Kidney (tissue), 14 donors: ENCODE data around the gene KCNK17. TPM values are rescaled to one million over a fixed set of nuclear protein-coding genes. Genes with fewer than 3 reads are reported as not detected.

Experiments used
- DNase-seq, 5 donors: peaks; one replicate each; pipeline ENCODE4 v3.0.0-alpha.2; 2013 to 2020
- FAIRE-seq: peaks from 2 replicates; lab custom pipeline; 2012; peaks lifted over from hg19 to GRCh38; lab: Jason Lieb, UNC
- H3K27ac ChIP-seq, 2 donors: one replicate each; pipeline ENCODE4 v1.7.0; 2013; ENCODE audit warnings: low read depth in 2 of 2, low read length in 2 of 2, inconsistent platforms in 1 of 2
- H3K27me3 ChIP-seq: one replicate; pipeline ENCODE4 v1.7.1; 2013; ENCODE audit warnings: low read length, inconsistent platforms; ENCODE audit not compliant: control insufficient read depth, insufficient read depth
- H3K36me3 ChIP-seq, 3 donors: one replicate each; pipeline versions ENCODE4 v1.7.0 to v1.7.1; 2013; ENCODE audit warnings: low read length in 3 of 3, control low read depth in 1 of 3, inconsistent platforms in 1 of 3; ENCODE audit not compliant: insufficient read depth in 3 of 3, control insufficient read depth in 2 of 3
- H3K4me1 ChIP-seq, 3 donors: one replicate each; pipeline versions ENCODE4 v1.7.0 to v1.7.1; 2013; ENCODE audit warnings: low read length in 3 of 3, inconsistent platforms in 1 of 3, low read depth in 1 of 3; ENCODE audit not compliant: control insufficient read depth in 2 of 3, insufficient read depth in 2 of 3
- H3K4me3 ChIP-seq, 3 donors: one replicate each; pipeline versions ENCODE4 v1.7.0 to v1.8.1; 2013; ENCODE audit warnings: low read length in 3 of 3, control low read depth in 1 of 3, inconsistent platforms in 1 of 3
- H3K9ac ChIP-seq, 3 donors: one replicate each; pipeline versions ENCODE4 v1.7.0 to v1.7.1; 2013; ENCODE audit warnings: low read length in 3 of 3, control low read depth in 1 of 3, inconsistent platforms in 1 of 3
- H3K9me3 ChIP-seq, 3 donors: one replicate each; pipeline versions ENCODE4 v1.7.0 to v1.7.1; 2013; ENCODE audit warnings: low read length in 3 of 3, control low read depth in 1 of 3, inconsistent platforms in 1 of 3; ENCODE audit not compliant: control insufficient read depth in 2 of 3, insufficient read depth in 1 of 3
- CTCF ChIP-seq: IDR thresholded peaks from 3 replicates; pipeline ENCODE4 v1.5.1; 2012; ENCODE audit warnings: mild to moderate bottlenecking, moderate library complexity, borderline replicate concordance; ENCODE audit not compliant: insufficient read depth; ENCODE audit errors: extremely low read depth
- intact Hi-C: fragments of 100-400 bp; cut with DNase I; formaldehyde crosslinking; loops from one replicate; pipeline ENCODE4 v1.11.1; 2022
- polyA plus RNA-seq: library from polyadenylated mRNA; stranded (reverse); fragments of 350-450 nt; fragmentation: Illumina TruSeq; extraction: RNeasy Lipid Tissue Mini Kit (QIAGEN cat#74804); gene quantifications from one replicate; pipeline ENCODE4 v1.2.3, GENCODE V29; 2014; ENCODE audit warnings: low read depth, low replicate concordance; ENCODE audit not compliant: insufficient read depth
- total RNA-seq: library from RNA; stranded (reverse); fragmentation: NEBNext Ultra II Directional; extraction: Animal tissue kit (Norgen Biotek cat#: 25700); gene quantifications from one replicate; pipeline ENCODE4 v1.2.1, GENCODE V29; 2021
- donor health status: control.
- donor health status: control.
- donor health status: control.
- donor health status: control.
- donor health status: control.
- donor health status: DM: yes; HTN: yes; CAD: no.
- donor health status: Normal renal cell carcinoma (clear cell type).

KCNK17 gene
- total and polyA plus RNA-seq, 2 donors from 2014 or later, result 0.38 TPM; not detected in 1

- TF ChIP-seq CTCF, result no peak
- Histone ChIP-seq H3K36me3 (no peaks in the 10 kb centered on the region), H3K27ac (no peak overlapping the region), H3K9me3 (peaks cover 0 to 2% (median 0%) of the 10 kb centered on the region in 3 donors), H3K9ac (no peak overlapping the region), H3K27me3 (no peaks in the 10 kb centered on the region), H3K4me1 (peaks cover 0 to 4% (median 3%) of the 10 kb centered on the region in 3 donors), H3K4me3 (no peak overlapping the region)
- DNase-seq (peak in 2 of 5 donors; percentile 24 to 42), FAIRE-seq (no peak)
- intact Hi-C loops, result no loop called here
Measured at GRCh38 chr6:39256294-39256940, 57.8 kb downstream of the KCNK17 start.

- FAIRE-seq (no peak), DNase-seq (no peak)
- H3K9ac ChIP-seq, result no peak overlapping the region
- H3K4me3 ChIP-seq, result no peak overlapping the region
- intact Hi-C loops, result no loop called here
- no peaks in the 10 kb centered on the region for H3K4me1 ChIP-seq
- no peaks in the 10 kb centered on the region for H3K27me3 ChIP-seq
- no peaks in the 10 kb centered on the region for H3K36me3 ChIP-seq
- H3K27ac ChIP-seq, result no peak overlapping the region
- peaks cover 0 to 2% (median 0%) of the 10 kb centered on the region in 3 donors for H3K9me3 ChIP-seq
- TF ChIP-seq CTCF, result no peak
Measured at GRCh38 chr6:39254999-39255535, 59.2 kb downstream of the KCNK17 start.

GRCh38 chr6:39251406-39251805 lies 62.8 kb downstream of the KCNK17 start:
- FAIRE-seq, result no peak
- intact Hi-C loops, result no loop called here

More at GRCh38 chr6:39251406-39251805, 62.8 kb downstream of the KCNK17 start:
- Histone ChIP-seq H3K4me3 (no peak overlapping the region), H3K9me3 (peaks cover 0 to 2% (median 0%) of the 10 kb centered on the region in 3 donors), H3K27ac (no peak overlapping the region), H3K9ac (no peak overlapping the region), H3K4me1 (no peaks in the 10 kb centered on the region), H3K27me3 (no peaks in the 10 kb centered on the region), H3K36me3 (no peaks in the 10 kb centered on the region)
- no peak for TF ChIP-seq CTCF
- peak in 4 of 5 donors; percentile 63 to 85 (median 76) for DNase-seq
